Measurements from ENCODE around the gene LIPF.
"Not testable (repeated sequence)": the region's sequence is repeated elsewhere in the genome, so short reads cannot be mapped to it uniquely, and the experiment has no call there.

LIPF gene

DNA sequence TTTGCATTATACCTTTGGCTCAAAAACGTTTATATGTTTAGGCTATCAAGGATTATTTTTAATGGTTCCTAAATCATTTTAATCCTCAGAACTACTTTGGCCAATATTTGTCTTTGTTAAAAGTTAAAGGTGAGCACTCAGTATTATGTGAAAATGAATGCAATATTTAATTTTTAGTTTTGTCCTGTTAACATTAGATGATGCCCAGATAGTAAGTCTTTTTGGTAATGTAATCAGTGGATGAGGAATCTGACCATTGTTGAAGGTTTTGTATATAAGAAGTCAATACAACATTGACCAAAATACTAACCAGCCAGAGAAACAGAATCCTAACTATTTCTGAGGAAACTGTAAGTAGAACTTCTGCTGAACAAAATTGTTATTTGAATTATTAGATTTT, at the start of gene LIPF:
Gene LIPF (plus strand): TSS at position 301 of the 400 bp plus-strand sequence. CDS start 2,856 bp downstream, outside the sequence.
- FAIRE-seq (no peak), DNase-seq (ENCODE audit: low spot score) (no peak)

DNA sequence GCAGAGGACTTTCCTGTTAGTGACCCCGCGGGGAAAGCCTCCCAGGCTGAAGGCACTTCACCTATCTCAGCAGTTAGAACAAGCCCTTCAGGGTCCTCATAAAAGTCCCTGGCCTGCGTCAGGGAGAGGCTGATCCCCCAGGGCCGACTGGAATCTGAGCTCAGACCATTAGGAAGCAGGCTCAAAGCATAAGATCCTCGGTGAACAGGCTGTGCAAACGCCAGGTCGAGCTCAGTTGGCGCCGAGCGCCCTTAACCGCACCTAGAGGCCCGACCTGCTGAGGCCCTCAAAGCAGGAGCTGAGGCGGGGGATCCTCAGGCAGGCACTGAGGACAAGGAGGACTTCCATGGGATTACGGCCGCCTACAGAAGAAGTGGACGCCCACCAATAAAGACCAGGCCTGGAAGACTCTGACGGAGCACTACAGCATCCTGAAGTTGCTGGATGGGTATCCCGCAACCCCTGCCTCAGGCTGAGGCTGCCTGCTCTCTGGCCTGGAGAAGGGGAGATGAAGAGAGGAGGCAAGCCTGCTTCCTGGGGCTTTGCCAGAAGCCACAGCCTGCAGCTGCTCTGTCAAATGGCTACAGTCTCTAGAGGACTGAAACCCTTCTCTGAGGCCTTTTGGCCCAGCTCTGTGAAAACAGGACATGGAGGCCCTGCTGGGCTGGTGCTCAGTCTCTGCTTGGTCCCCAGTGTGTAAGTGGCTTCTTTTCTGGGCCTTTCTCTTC, 47.8 kb upstream of the LIPF start:
- DNase-seq (ENCODE audit: low spot score): no peak
- no peak for FAIRE-seq

- no peak for FAIRE-seq
Observed at GRCh38 chr10:88617772-88618300, 46.4 kb upstream of the LIPF start.

DNA sequence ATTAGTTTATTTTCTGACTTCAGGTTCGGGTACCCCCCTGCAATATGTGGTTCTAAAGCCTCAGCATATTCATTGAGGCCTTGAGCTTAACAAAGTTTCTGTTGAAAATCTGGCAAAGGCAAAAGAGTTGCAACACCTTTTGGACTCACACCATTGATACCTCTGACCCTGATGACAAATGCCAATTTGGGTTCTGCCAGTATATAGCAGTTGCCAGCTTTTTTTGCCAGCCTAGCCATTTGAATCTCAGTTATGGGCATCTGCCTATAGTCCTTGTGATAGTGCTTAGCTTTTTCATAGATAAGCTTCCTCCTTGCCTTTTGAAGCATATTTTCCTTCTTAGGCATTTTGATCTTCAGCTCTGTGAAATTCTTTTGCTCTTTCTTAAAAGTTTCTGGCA, 45.7 kb upstream of the LIPF start:
- DNase-seq (ENCODE audit: low spot score) (no peak), FAIRE-seq (no peak)

More at GRCh38 chr10:88617772-88618300, 46.4 kb upstream of the LIPF start:
- DNase-seq (ENCODE audit: low spot score): no peak

DNA sequence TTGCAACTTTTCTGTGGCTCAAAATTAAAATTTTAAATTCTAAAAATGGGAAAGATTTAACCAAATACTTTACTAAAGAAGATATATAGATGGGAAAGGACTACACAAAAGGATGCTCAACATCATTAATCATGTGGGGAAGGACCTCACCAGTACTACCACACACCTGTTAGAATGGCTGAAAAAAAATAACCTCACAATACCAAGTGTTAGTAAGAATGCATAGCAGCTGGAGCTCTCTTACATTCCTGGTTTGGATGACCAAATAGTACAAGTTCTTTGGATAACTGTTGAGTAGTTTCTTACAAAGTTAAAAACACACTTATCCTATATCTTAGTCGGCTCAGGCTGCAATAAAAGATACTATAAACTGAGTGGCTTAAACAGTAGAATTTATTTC, 43.8 kb upstream of the LIPF start:
- no peak for DNase-seq (ENCODE audit: low spot score)

GRCh38 chr10:88623835-88624234, 40.4 kb upstream of the LIPF start:
- FAIRE-seq (no peak), DNase-seq (ENCODE audit: low spot score) (no peak)

More for the DNA sequence above, 43.8 kb upstream of the LIPF start:
- no peak for FAIRE-seq

GRCh38 chr10:88624840-88625239, 39.4 kb upstream of the LIPF start:
- DNase-seq (ENCODE audit: low spot score): no peak
- FAIRE-seq: no peak

- no peak for DNase-seq (ENCODE audit: low spot score)
- no peak for FAIRE-seq
Observed at GRCh38 chr10:88640186-88640585, 24.1 kb upstream of the LIPF start.

- no peak for DNase-seq (ENCODE audit: low spot score)
- no peak for FAIRE-seq
Observed at GRCh38 chr10:88642209-88642608, 22.0 kb upstream of the LIPF start.

DNA sequence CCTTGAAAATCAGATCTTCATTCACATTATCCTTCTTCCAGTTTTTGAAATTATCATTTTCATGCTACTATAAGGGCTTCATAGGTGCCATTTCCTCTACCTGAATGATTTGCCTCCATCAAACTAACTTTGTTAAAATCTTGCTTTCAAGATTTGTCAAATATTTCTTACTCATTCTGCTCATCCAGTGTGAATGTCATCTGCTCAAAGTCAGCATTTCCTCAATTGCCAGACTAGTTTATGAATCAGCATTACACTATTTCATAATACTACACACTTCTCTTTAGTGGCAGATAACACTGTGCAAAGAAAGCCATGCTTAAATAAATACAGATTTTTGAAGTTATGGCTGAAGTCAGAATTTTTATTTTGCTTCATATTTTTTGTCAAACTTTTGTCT, 21.3 kb upstream of the LIPF start:
- no peak for DNase-seq (ENCODE audit: low spot score)
- FAIRE-seq: no peak

- DNase-seq (ENCODE audit: low spot score): no peak
- no peak for FAIRE-seq
Observed at GRCh38 chr10:88647061-88647615, 17.1 kb upstream of the LIPF start.

DNA sequence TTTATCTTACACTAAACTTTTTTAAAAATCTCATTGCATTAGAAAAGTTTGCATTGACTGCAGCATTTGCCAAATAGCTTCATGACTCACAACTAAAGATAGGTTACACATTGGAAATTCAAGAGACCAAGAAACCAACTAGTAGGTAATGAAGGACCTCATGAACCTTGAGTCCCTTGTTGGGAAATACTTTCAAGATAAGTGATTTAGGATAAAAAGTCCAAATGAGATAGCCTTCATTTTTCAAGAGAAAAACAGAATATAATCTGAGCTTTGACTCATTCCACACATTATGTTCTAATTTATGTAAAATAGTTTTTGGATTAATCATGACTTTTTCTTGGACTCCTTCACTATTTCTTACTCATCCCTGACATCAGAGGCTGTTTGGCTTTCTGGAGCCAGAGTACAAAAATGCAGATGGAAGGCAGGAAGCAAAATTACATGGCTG, 13.1 kb upstream of the LIPF start:
- FAIRE-seq (no peak), DNase-seq (ENCODE audit: low spot score) (peak; percentile 25)

- FAIRE-seq (no peak), DNase-seq (ENCODE audit: low spot score) (no peak)
Observed at GRCh38 chr10:88652616-88653015, 11.6 kb upstream of the LIPF start.

DNA sequence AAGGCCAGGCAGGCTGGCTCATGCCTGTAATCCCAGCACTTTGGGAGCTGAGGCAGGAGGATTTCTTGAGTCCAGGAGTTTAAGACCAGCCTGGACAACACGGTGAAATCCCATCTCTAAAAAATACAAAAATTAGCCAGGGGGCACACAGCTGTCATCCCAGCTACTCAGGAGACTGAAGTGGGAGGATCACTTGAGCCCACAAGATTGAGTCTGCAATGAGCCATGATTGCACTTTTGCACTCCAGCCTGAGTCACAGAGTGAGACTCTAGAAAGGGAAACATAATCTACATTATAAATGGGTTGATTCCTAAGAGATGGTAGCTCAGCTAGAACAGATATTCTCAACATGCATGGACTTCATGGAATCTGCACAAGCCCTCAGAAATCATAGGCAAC, 6.3 kb upstream of the LIPF start:
- FAIRE-seq: no peak
- no peak for DNase-seq (ENCODE audit: low spot score)

- no peak for DNase-seq (ENCODE audit: low spot score)
- FAIRE-seq: no peak
Observed at GRCh38 chr10:88659725-88660597, 4.3 kb upstream of the LIPF start.

GRCh38 chr10:88660598-88660884, 3.7 kb upstream of the LIPF start:
- FAIRE-seq: no peak
- DNase-seq (ENCODE audit: low spot score): no peak

GRCh38 chr10:88661018-88661417, 3.2 kb upstream of the LIPF start:
- no peak for FAIRE-seq

GRCh38 chr10:88661577-88661976, 2.7 kb upstream of the LIPF start:
- FAIRE-seq (no peak), DNase-seq (ENCODE audit: low spot score) (no peak)

More at GRCh38 chr10:88661018-88661417, 3.2 kb upstream of the LIPF start:
- DNase-seq (ENCODE audit: low spot score): no peak

DNA sequence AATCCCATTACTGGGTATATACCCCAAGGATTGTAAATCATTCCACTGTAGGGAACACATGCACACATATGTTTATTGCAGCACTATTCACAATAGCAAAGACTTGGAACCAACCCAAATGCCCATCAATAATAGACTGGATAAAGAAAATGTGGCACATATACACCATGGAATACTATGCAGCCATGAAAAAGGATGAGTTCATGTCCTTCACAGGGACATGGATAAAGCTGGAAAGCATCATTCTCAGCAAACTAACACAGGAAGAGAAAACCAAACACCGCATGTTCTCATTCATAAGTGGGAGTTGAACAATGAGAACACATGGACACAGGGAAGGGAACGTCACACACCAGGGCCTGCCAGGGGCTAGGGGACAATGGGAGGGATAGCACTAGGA, 1.1 kb upstream of the LIPF start:
- FAIRE-seq: not testable (repeated sequence)

DNA sequence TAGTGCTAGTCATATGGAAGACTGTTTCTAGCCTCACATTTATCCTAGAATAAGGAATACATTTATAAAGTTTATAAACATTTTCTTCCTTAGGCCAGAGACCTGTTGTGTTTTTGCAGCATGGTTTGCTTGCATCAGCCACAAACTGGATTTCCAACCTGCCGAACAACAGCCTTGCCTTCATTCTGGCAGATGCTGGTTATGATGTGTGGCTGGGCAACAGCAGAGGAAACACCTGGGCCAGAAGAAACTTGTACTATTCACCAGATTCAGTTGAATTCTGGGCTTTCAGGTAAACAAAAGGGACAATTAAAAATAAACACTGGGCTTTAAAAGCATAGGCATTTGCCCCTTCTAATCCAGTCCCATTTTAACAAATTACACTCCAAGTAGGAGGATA, 4.2 kb downstream of the LIPF start:
- FAIRE-seq (no peak), DNase-seq (ENCODE audit: low spot score) (no peak)

More for the DNA sequence above, 1.1 kb upstream of the LIPF start:
- not testable (repeated sequence) for DNase-seq (ENCODE audit: low spot score)

GRCh38 chr10:88670497-88670896, 6.3 kb downstream of the LIPF start:
- no peak for FAIRE-seq
- no peak for DNase-seq (ENCODE audit: low spot score)

- no peak for DNase-seq (ENCODE audit: low spot score)
- FAIRE-seq: no peak
Observed at GRCh38 chr10:88672041-88672440, 7.8 kb downstream of the LIPF start.
